ENCODE data around the gene PPAN. TPM values are rescaled to one million over a fixed set of nuclear protein-coding genes. Genes with fewer than 3 reads are reported as not detected.
A peak's percentile ranks its signal among the peaks of the same experiment; 100 is the strongest.

PPAN gene
- polyA plus RNA-seq, 5 donors, result 22.1 to 34.9 (median 24.0) TPM

DNA sequence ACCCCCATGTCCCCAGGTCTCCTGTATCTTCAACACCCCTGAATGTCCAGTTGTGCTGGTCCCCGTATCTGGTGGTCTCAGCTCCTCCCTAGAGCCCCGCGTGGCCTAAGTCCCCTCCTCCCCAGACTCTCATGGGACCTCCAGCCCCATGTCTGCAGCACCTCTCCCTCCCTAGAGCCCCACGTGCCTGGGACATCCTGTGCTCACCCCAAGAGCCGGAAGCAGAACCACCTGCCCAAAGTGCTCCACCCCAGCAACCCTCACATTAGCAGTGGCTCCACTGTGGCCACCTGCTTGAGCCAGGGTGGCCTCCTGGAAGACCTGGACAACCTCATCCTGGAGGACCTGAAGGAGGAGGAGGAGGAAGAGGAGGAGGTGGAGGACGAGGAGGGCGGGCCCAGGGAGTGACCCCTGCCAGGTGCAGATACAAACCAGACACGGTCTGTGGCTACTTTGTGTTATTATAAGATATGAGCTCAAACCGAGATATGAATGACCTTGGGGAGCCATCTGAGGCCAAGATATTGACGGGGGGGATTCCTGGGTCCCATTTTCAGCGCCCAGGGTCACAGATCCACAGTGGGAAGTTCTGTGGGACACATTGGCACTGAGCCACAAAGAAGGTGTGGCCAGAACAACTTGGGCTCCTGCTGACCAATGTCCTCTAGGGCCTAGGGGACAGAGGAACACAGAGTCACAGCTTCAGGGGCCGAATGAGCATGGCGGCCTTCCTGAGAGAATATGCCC, 14.1 kb upstream of the PPAN start:
- no peak for DNase-seq

DNA sequence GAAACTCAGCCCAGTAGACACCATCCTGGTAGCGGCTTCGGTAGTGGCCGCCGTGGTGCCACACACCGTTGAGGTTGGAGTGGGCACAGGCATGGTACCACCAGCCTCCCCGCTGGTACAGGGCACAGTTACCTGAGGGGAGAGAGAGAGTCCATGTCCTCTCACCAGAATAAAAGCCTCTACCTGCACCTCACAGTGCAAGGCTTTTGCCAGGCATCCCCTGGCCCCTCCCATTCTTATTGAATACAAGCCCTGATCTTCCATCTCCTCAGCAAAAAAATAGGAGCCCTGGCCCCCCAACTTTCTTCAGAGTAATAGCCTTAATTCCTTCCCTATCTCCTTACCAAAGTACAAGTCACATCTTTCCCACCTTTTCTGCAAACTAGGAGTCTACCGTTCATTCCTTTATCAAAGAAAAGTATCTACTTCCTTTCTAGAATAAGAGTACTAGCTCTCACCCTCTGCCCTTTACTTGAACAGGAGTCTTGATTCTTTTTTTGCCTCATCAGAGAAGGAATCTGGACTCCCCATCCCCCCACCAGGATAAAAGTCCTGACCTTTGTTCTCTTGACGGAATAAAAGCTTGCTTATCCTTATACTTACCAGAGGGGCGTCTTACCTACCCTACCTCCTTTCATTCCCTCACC, 13.4 kb upstream of the PPAN start:
- no peak for DNase-seq

DNA sequence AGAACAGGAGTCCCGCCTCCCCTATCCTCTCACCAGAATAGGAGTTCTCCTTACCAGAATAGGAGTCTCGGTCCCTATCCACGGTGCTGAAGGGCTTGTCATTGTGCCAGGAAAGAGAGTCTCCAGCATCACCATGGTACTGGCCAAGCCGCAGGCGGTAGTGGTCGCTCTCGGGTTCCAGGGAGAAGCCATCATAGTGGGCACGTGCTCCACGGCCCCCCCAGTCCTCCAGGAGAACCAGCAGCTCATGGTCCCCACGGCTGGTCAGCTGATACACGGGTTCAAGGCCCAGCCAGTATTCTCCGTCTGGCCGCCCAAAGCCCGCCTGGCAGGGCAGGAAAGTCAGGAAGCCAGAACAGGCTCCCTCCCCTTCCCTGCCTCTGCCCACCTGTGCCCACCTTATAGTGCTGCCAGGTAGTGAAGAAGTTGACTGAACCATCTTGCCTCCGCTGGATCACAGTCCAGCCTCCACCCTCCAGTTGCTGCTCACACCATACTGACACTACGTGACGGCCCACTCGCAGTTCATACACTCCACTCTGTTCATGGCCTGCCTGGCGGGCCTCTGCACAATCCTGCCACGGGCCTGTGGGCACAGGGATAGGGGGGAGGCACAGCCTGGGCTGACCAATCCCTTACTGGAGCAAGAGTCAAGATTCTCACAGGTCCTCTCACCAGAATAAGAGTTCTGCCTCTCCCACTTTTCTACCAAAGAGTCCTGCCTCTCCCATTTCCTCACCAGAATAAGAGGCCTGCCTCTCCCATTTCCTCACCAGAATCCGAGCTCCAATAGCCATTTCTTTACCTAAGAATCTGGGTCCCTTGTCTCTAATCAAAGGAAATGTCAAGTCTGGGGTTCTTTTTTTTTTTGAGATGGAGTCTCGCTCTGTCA, 12.6 kb upstream of the PPAN start:
- DNase-seq, result no peak

DNA sequence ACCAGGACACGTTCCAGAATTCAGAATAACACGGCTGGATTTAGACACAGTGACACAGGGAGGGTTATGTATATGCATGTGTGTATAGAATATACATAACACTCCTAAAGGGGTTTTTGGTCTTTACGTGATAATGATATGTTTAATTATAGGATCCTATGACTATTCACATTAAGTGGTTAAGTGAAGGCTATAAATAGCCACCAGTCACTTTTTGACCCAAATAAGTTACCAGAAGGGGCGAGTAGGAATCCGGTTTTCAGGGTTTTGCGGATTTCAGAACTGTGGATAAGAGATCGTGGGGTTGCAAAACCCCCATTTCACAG, 10.6 kb upstream of the PPAN start:
- DNase-seq, result no peak

DNA sequence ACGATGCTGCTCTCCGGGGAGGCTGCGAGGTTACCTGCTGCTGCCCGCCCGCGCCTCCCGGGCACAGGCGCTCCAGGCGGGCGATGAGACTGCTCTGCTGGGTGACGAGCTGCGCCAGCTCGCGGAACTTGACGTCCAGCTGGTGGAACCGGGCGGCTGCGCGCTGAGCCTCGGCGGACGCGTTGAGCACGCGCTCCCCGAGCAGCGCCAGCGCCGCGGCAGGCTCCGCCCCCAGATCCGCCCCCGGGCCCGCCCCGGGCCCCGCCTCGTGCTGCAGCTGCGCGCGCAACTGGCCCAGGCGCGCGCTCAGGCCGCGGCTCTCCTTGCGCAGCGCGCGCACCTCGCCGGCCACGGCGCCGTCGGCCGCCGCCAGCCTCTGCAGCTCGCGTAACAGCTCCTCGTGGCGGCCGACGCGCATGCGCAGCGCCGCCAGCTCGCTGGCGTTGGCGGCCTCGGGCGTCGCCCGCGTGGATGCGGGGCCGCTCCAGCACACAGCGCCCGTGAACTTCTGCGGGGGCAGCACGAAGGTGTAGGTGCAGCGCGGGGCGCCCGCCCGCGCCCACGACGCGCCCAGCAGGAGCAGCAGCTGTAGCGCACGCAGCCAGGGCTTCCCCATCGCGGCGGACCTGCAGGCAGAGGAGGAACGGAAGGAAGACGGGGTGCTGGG, 10.1 kb upstream of the PPAN start:
- DNase-seq, result peak; percentile 89 to 93

DNA sequence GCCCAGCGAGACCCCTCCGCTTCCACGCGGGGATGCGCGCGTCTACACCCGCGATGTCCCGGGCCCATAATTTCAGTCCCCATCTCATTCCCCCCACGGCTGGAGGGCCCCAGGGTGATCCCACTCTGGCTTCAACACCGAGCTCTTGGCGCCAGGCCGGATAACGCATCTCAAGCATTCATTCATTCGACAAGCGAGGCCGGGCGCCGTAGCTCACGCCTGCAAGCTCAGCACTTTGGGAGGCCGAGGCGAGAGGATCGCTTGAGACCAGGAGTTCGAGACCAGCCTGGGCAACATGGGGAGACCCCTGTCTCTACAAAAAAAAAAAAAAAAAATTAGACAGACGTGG, 9.6 kb upstream of the PPAN start:
- DNase-seq, result no peak

DNA sequence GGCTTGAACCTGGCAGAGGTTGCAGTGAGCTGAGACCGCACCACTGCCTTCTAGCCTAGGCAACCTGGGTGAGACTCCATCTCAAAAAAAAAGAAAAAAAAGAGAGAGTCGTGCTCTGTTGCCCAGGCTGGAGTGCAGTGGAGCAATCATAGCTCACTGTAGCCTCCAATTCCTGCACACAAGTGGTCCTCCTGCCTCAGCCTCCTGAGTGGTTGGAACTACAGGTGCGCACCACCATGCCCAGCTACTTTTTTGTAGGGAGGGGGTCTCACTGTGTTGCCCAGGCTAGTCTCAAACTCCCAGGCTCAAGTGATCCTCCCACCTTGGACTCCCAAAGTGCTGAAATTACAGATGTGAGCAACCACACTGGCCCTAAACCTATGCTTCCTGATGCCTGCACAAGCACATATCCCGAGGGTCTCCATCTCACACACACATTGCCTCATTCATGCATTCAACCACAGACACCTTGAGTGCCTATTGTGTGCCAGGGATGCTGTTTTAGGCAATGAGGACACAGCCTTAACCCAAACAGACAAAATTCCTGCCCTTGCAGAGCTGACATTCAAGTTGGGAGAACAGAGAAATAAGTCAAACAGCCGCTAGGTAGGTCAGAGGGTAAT, 5.9 kb upstream of the PPAN start:
- DNase-seq, result no peak

DNA sequence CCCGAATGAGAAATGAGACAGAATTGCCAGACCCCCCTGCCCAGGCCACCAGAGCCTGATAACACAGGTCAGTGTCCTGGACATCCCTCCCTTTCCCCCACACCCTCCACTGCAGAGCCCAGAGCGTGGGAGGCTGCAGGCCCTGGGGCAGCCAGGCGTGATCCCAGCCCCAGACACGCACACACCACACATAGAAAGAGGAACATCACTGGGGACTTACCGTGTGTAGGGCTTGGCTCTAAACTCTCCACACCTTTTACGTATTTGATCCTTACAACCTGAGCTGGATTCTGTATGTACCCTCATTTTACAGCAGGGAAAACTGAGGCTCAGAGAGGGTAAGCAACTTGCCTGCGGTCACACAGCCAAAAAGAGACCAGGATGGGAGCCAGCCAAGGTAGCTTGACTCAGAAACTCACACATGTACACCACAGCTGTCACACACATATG, 3.4 kb upstream of the PPAN start:
- no peak for DNase-seq

DNA sequence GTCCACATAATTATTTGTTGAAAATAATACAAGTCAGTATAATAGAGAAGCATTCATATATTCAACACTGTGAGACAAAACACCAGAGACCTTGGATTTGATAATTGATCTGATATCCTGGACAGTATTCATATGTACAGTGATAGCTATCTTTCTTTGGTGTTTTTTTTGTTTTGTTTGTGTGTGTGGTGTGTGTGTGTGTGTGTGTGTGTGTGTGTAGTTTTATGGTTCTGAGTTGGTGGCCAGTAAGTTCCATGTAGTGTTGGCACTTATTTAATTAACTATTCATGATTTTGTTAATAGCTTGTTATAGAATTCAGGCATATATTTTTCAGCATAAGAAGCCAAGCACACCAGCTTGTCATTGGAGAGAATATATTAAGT, 2.0 kb upstream of the PPAN start:
- no peak for DNase-seq

DNA sequence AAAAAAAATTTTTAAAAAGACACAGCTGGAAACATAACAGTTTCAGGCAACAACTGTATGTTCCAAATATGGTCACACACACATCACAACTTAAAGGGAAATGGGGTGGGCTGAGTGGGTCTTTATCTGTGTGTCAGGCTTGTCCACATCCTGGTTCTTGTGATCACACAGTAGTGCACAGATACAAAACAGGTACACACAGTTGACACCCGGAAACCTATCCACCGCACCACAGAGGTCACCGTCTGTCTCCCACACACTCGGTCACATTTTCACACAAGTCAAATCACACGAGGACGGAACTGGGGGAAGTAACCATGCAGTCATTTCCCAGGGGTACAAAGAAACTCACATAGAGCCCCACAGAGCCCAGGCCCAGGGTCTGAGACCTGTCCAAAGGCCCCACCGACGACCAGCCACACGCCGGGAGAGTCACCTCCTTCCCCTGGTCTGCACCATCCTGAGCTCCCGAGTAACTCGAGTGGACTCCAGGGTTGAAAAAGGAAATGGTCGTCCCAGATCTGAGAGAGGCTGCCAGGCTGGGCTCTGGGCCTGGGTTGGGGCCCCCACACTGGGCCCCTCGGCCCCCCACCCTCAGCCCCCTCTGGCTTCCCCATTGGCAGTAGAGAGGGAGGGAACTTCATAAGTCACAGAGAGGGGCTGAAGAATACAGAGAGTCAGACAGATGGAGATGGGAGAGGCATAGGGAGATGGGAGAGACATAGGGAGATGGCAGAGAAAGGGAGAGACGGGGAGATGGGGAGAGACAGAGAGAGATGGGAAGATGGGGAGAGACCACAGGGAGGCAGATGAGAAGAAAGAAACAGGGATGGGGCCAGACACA, 1.3 kb upstream of the PPAN start:
- DNase-seq, result no peak

DNA sequence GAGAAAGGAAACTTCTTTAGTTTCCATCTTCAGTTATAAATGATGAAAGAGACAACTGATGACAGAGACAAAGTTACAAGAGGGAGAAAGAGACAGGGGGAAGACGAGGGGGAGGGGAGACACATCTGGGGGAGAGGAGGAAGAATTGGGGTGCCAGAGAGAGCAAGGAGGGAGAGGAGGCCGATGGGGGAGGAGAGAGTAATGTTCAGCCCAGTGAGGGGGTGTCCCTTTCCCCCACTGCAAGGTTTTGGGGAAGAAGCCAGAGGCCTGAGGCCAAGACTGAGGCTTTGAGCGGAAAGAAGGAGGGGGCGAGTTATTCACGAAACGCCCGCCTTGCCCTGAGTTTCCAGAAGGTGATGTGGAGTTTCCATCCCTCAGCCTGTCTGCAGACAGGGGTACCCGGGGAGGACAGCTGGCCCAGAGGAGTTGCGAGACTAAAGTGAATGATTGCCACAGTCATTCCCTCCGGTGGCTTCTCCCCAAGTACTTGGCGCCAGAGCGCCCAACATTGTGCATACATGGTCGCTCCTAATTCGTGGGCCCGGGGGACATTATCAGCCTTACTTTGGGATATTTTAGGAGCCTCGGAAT, 558 bp upstream of the PPAN start:
- no peak for DNase-seq

DNA sequence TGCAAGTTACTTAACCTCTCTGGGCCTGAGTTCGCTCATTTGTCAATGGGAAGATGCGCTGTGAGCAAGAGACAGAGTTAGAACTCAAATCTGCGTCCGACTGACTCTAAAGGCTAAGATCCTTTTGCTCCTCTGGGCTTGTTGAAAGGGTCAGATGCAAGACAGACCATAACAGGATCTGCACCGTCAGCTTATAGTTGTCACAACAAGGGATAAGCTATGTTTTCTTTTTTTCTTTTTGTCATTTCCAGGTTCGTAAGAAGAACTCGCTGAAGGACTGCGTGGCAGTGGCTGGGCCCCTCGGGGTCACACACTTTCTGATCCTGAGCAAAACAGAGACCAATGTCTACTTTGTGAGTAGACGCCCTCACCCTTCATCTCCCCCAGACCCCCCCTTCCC, 1.1 kb downstream of the PPAN start:
- DNase-seq, result no peak

DNA sequence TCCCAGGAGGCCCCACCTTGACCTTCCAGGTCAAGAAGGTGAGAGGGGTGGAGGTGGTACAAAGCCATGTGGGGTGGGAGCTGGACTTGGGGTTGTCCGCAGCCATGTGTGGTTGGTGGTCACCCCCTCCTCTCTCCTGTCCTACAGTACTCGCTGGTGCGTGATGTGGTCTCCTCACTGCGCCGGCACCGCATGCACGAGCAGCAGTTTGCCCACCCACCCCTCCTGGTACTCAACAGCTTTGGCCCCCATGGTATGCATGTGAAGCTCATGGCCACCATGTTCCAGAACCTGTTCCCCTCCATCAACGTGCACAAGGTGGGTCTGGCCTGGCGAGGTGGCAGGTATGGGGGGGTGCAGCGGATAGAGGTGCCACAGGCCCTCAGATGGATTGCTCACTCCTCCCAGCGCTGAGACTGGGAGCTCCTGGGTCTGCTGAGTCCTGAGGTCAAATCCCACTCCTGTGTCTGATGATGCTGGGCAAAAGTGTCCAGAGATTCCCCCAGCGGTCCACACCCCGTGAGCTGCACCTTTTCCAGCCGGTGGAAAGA, 1.7 kb downstream of the PPAN start:
- no peak for DNase-seq

DNA sequence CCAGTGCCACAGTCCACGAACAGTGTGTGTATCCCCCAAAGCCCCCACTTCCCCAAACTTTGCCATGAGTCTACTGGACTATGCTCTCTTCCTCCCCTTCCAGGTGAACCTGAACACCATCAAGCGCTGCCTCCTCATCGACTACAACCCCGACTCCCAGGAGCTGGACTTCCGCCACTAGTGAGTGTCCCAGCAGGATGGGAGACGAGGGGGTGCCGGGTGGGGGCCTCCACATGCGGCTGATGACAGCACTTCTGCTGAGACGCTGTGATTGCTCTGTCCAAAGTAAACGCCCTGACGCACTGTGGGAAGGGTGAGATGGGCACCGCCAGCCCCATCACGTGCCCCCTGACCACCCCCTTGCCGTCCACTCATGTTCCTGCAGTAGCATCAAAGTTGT, 3.4 kb downstream of the PPAN start:
- DNase-seq, result no peak

DNA sequence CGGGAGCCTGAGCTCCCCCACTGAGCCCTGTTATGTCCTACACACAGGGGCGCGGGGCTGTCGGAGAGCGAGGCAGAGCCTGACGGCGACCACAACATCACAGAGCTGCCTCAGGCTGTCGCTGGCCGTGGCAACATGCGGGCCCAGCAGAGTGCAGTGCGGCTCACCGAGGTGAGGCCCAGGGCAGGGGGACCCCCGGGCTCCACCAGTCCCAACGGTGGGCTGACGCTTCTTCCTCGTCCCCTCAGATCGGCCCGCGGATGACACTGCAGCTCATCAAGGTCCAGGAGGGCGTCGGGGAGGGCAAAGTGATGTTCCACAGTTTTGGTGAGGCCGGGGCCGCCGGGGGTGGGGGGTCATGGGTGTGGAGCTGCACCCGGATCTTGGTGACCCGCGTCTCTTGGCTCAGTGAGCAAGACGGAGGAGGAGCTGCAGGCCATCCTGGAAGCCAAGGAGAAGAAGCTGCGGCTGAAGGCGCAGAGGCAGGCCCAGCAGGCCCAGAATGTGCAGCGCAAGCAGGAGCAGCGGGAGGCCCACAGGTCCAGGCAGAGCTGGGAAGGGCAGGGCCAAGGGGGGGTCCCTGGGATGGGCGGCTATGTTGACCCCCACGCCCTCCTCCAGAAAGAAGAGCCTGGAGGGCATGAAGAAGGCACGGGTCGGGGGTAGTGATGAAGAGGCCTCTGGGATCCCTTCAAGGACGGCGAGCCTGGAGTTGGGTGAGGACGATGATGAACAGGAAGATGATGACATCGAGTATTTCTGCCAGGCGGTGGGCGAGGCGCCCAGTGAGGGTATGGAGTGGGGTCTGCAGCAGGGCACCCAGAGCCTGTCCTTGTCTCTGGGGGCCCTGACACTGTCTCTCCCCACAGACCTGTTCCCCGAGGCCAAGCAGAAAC, 4.2 kb downstream of the PPAN start:
- no peak for DNase-seq

DNA sequence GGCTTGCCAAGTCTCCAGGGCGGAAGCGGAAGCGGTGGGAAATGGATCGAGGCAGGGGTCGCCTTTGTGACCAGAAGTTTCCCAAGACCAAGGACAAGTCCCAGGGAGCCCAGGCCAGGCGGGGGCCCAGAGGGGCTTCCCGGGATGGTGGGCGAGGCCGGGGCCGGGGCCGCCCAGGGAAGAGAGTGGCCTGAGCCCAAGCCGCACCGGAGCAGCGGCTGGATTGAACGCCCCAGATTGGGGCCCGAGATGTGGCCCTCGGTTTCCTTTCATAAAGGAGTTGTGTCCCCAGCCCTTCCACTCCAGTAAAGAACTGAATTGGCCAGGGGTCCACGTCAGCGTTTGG, 4.8 kb downstream of the PPAN start:
- no peak for DNase-seq

DNA sequence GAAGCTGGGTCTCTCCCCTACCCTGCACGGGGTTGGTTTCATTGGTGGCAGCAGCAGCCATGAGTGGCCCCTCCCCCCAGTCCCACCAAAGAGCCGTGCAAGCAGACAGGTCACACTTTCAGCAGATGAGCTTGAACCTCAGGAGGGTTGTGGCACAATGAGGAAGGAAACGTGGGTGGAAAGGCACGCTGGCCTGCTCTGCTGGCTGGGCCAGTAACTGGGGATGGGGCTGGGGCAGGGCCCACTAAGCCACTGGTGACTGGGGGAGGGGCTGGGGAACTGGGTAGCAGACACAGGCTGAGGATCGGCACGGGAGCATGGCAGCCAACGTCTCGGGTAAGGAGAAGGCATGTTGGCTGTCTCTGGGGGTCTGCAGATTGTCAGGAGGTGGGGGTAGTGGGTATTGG, 5.2 kb downstream of the PPAN start, which contains the start of gene P2RY11:
Gene P2RY11 (plus strand): TSS at position 289 of the 407 bp plus-strand sequence. CDS start 29 bp downstream, at position 318.
- DNase-seq, result no peak

DNA sequence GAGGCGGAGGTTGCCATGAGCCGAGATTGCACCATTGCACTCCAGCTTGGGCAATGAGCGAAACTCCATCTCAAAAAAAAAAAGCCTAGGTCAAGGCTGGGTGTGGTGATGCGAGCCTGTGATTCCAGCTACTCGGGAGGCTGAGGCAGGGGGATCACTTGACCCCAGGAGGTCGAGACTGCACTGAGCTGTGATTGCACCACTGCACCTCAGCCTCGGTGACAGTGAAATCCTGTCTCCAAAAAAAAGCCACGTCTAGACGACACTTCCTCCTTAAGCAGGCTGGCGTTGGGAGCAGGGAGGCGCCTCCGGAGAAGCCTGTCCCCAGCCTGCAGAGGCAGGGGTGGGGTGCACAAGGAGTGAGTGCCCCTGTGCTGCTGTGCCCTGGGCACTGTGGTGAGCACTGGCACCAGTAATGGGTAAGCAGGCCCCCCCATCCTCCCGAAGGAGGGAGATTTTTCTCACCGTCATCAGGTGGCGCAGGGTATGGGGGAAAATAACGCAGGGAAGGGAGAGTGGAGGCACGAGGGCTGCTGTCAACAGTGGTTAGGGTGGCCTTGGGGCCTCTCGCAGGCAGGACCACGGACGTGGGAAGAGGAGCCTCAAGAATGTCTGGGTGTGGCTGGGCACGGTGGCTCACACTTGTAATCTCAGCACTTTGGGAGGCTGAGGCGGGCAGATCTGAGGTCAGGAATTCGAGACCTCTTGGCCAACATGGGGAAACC, 6.0 kb downstream of the PPAN start:
- DNase-seq, result no peak

Data from right lung (tissue), 5 donors.